ENCODE results near the gene GIMD1.
"Not testable (repeated sequence)": the region's sequence is repeated elsewhere in the genome, so short reads cannot be mapped to it uniquely, and the experiment has no call there.

GIMD1 gene

DNA sequence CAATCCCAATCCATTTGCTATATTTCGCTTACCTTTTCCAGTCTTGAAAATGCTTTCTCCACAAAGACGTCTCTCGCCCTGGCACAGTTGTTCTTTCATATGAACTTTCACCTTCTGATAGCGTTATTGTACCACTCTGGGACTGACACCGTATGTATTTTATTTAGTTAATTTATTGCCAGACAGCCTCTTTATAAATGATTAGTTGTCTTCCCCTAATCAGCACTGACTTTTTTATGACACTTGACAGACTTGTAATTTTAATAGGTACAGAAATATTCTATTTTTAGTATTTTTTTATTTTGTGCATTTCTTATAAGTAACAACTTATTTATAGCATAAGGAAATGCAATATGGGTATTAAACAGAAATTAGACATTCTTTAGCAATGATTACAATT lies at the start of gene GIMD1:
Gene GIMD1, minus strand, starts transcription at position 101 of the 400 bp plus-strand sequence. CDS start 1,343 bp downstream, outside the sequence.
- no peak for DNase-seq (ENCODE audit: low read depth in 2 of 2)
- H3K4me3 ChIP-seq (replicated peaks in 1 of 2; ENCODE audit: low read depth in 2 of 2, low read length in 2 of 2) = no peak within 1 kb of the TSS
- TF ChIP-seq, protein P1, sequence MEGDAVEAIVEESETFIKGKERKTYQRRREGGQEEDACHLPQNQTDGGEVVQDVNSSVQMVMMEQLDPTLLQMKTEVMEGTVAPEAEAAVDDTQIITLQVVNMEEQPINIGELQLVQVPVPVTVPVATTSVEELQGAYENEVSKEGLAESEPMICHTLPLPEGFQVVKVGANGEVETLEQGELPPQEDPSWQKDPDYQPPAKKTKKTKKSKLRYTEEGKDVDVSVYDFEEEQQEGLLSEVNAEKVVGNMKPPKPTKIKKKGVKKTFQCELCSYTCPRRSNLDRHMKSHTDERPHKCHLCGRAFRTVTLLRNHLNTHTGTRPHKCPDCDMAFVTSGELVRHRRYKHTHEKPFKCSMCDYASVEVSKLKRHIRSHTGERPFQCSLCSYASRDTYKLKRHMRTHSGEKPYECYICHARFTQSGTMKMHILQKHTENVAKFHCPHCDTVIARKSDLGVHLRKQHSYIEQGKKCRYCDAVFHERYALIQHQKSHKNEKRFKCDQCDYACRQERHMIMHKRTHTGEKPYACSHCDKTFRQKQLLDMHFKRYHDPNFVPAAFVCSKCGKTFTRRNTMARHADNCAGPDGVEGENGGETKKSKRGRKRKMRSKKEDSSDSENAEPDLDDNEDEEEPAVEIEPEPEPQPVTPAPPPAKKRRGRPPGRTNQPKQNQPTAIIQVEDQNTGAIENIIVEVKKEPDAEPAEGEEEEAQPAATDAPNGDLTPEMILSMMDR (IDR thresholded peaks at IDR 0.05; ENCODE audit: low read depth, low read length) = no peak

DNA sequence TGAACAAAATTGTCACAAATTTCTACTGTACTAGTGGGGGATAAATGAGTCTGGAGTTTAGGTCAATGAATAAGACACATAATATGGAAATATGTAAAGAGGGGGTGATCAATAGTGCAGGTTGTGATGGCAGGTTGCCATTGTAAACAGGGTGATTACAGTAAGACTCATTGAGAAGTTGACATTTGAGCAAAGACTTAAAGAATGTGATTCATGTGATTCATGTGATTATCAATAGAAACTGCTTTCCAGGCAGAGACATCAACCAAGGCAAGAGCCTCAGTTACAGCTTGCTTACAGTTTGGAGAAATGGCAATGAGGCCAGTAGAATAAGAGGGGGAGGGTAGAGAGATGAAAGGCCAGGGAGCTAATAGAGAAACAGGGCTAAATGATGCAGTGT lies 45.8 kb upstream of the GIMD1 start:
- TF ChIP-seq, protein P1 (IDR thresholded peaks at IDR 0.05; ENCODE audit: low read depth, low read length) = no peak
- DNase-seq (ENCODE audit: low read depth in 2 of 2) = peak in 1 of 2 donors; percentile 13
- no peak overlapping the region for H3K4me3 ChIP-seq (replicated peaks in 1 of 2; ENCODE audit: low read depth in 2 of 2, low read length in 2 of 2)

DNA sequence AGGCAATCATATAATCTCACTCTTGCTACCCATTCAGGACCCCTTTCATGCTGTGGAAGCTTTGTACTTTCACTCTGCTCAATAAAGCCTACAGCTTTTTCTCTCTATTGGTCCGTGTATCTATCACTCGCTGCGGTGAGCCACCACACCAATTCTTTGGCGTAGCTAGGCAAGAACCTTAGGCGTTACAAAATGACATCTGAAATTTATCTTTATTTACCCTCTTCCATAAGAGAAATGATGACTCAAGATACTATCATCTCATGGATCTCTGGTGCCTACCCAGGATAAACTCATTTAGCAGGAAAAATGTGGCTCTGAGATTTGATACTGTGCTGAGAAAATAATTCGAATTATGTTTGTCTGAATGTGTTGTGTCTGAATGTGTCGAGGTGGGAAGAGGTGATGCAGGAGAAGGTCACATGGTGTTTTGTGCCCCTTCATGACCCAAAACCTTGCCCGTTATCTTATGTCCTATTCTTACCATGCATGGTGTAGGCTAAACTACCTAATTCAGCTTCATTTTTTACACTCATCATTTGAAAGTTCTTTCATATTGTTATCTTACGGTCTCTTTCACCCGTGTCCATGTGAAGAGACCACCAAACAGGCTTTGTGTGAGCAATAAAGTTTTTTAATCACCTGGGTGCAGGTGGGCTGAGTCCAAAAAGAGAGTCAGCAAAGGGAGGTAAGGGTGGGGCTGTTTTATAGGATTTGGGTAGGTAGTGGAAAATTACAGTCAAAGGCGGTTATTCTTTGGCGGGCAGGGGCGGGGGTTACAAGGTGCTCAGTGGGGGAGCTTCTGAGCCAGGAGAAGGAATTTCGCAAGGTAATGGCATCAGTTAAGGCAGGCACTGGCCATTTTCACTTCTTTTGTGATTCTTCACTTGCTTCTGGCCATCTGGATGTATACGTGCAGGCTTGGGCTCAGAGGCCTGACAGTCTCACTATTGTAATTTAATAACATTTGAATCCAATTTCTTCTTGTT lies 41.6 kb upstream of the GIMD1 start:
- H3K4me3 ChIP-seq (replicated peaks in 1 of 2; ENCODE audit: low read depth in 2 of 2, low read length in 2 of 2) = no peak overlapping the region
- TF ChIP-seq, protein P1 (IDR thresholded peaks at IDR 0.05; ENCODE audit: low read depth, low read length) = no peak
- DNase-seq (ENCODE audit: low read depth in 2 of 2) = no peak

DNA sequence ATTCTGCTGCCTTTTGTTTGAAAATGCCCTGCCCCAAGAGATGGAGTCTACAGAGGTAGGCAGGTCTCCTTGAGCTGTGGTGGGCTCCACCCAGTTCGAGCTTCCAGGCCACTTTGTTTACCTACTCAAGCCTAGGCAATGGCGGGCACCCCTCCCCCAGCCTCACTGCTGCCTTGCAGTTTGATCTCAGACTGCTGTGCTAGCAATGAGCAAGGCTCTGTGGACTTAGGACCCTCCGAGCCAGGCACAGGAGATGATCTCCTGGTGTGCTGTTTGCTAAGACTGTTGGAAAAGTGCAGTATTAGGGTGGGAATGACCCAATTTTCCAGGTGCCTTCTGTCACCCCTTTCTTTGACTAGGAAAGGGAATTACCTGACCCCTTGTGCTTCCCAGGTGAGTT lies 39.4 kb upstream of the GIMD1 start:
- not testable (repeated sequence) for DNase-seq (ENCODE audit: low read depth in 2 of 2); H3K4me3 ChIP-seq (replicated peaks in 1 of 2; ENCODE audit: low read depth in 2 of 2, low read length in 2 of 2)

DNA sequence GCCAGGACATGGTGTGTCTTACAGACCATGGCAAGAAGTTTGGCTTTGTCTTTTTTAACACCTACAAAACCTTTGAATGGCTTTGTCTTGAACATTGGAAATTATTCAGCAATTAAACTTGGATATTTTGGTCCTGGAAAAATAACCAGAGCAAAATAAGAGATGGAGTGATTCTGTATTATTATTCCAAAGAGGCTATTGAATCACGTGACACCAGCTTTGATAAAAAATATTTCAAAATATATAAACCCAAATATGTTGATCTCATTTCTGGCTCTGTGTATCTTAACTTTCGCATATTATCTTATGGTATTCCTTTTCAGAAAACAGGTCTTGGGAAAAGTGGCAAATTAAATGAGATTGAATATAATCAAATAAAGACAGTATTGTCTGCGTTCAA lies 32.6 kb upstream of the GIMD1 start:
- TF ChIP-seq, protein P1 (IDR thresholded peaks at IDR 0.05; ENCODE audit: low read depth, low read length) = no peak
- DNase-seq (ENCODE audit: low read depth in 2 of 2) = no peak
- H3K4me3 ChIP-seq (replicated peaks in 1 of 2; ENCODE audit: low read depth in 2 of 2, low read length in 2 of 2) = no peak overlapping the region

DNA sequence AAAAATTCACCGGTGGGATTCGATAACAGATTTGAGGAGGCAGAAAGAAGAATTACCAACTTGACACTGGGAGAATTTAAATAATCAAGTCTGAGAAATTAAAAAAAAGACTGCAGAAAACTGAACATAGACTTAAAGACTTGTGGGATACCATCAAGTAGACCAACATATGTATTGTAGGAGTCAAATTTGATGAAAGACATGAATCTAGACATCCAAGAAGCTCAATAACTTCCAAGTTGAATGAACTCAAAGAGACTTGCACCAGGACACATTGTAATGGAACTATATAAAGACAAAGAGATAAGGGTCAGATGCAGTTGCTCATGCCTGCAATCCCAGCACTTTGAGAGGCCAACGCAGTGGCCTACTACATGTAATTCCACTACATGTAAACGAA lies 30.3 kb upstream of the GIMD1 start:
- DNase-seq (ENCODE audit: low read depth in 2 of 2) = not testable (repeated sequence)

DNA sequence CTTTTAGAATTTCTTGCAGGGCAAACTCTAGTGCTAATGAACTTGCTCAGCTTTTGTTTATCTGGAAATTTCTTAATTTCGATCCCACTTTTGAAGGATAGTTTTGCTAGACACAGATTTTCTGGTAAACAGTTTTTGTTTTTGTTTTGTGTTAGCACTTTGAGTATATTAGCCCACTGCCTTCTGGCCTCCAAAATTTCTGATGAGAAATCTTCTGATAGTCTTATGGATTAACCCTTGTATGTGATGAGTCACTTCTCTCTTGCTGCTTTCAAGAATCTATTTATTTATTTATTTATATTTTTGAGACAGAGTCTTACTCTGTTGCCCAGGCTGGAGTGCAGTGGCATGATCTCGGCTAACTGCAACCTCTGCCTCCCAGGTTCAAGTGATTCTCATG lies 27.0 kb upstream of the GIMD1 start:
- H3K4me3 ChIP-seq (replicated peaks in 1 of 2; ENCODE audit: low read depth in 2 of 2, low read length in 2 of 2) = no peak overlapping the region
- no peak for DNase-seq (ENCODE audit: low read depth in 2 of 2)
- TF ChIP-seq, protein P1 (IDR thresholded peaks at IDR 0.05; ENCODE audit: low read depth, low read length) = no peak

More for the DNA sequence above, 30.3 kb upstream of the GIMD1 start:
- H3K4me3 ChIP-seq (replicated peaks in 1 of 2; ENCODE audit: low read depth in 2 of 2, low read length in 2 of 2) = not testable (repeated sequence)

Measured in cardiac fibroblast (primary cell).